Globus pallidus (tissue), 1 donor: ENCODE data around the gene MYEOV.
A peak's percentile ranks its signal among the peaks of the same experiment; 100 is the strongest.

ENCODE experiments used
- DNase-seq: peaks from one replicate; pipeline ENCODE4 v3.0.0-alpha.2; 2015; ENCODE audit warnings: low spot score

The MYEOV gene

DNA sequence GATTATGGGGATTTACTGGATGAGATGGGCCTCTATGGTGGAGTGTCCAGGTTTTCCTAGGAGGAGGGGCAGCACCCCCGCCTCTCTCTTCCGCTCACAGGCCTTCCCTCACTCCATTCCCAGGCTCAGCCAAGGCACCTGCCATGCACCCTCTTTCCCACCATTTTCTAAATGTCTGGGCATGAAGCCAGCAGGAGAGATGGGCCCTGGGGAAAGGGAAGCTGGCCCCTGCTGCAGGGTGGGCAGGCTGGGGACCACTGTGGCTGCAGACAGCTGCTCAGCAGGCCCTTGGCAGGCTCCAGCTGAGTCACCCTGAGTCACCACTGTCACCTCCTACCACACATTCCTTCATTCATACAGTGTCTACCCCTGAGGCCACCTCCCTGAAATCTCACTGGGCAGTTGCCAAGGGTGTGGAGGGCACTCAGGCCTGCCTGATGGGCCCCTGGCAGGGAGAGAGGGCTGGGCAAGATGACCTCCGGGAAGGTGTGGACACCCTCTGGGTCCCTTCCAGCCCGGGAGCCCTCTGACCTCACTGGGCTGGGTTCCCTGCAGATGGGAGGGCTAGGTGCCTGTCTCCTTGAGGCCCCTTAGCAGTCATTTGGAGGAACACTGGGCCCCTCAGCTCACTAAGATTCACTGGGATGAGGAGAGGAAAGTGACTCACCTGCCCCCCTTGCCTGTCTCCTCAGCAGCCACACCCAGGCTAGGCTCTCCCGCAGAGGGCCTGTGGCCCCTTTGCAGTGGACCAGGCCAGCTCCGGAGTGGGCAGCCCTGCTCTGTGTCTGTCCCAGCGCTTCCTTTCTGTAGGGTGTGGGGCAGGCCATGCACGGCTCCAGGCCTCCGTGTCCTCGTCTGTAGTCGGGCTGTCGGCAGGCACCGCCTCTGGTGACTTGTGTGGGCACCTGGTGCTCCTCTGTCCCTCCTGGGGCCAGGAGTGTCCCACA, 7.8 kb downstream of the MYEOV start:
- DNase-seq, result no peak

DNA sequence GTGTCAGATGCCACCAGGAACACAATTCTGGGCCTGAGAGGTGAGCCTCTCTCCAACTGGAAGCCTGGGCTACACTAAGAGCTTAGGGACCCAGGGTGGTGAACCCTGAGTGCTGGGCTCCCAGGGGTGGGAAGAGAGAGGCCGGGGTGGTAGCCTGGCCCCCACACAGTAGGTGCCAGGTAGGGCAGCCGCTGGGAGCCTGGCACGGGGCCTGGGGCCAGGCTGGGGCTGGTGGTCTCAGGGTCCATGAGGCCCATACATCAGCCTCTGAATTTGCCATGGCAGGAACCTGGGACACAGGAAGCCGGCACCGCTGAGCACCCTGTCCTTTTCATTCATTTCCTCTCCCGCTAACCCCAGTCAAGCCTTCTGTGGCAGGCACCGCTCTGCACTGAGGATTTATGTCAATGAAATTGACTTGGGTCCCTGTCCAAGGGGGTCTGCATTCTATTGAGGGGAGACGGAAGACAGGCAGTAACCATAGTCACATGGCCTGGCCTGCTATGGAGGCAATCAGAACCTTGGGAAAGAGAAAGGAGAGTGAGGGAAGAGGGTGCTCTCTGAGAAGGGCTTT, 8.6 kb downstream of the MYEOV start:
- DNase-seq, result no peak

DNA sequence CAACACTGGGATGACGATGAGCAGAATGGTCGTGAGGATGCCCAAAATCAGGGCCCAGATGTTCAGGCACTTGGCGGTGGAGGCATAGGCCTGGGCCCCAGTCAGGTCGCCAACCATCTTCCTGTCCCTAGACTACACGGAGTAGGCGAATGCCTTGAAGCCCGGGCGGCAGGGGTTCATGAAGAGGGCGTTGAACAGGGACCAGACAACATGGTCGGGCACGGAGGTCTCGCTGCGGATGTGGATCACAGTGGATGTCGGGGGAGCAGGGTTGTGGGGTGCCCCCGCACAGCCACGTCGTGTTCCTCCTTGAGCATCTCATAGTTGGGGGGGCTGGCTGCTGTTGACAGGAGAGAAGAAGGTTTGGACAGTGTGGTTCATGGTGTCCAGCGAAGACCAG, 9.5 kb downstream of the MYEOV start:
- no peak for DNase-seq

DNA sequence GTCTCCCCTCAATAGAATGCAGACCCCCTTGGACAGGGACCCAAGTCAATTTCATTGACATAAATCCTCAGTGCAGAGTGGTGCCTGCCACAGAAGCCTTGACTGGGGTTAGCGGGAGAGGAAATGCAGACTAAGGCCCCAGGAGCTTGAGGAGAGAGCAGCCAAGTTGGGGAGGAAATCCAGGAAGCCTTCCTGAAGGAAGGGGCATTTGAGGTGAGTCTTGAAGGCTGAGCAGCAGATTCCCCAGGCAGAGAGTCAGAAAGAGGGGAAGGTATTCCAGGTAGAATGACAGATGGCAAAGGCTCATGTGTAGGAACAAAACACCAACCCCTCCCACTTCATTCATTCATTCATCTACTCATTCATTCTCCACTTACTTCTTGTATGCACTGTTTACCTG, 10.3 kb downstream of the MYEOV start:
- no peak for DNase-seq

DNA sequence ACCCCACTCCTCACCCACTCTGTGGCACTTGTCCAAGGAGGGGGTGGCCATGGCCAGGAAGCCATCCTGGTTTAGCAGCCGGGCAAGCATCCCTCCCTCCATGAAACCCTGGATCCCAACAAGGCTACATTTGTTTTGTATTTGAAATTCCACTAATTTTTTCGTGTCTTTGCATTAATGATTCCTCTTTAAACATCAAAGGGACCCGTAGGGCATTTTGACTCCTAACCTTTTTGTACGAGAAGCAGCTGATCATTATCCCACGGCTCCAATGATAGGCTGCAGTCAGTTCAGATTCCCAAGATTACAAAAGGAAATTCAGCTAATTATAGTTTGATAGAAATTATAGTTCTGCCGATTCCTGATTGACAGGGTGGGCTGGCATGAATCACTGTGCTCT, 10.7 kb downstream of the MYEOV start:
- no peak for DNase-seq

DNA sequence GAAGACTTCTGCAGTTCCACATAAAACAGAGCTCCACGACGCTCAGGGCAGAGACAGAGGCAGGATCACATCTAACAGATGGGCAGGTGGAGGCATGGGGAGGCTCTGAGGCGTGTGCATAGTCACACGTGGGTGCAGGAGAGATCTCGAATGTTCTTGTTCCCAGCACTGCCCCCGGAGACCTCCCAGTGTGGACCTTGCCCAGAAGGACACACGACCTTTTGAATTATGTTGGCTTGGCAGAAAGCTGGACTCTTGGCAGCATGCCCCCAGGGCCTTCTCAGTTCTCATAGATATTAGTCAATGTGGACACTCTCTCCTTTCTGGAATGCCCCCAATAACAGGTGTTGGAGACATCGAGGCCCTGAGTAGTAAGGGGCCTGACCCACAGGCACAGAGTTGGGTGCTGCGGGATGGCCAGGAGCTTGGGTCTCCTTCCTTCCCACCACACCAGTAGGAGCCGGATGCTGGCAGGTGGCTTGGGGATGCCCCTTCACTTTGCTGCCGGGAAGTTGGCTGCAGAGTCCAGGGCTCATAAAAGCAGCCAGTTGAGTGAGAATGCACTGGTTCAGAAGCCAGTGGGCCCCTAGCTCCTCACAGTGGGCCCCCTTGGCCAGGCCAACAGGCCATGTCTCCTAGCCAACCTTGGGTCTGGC, 12.1 kb downstream of the MYEOV start:
- no peak for DNase-seq

DNA sequence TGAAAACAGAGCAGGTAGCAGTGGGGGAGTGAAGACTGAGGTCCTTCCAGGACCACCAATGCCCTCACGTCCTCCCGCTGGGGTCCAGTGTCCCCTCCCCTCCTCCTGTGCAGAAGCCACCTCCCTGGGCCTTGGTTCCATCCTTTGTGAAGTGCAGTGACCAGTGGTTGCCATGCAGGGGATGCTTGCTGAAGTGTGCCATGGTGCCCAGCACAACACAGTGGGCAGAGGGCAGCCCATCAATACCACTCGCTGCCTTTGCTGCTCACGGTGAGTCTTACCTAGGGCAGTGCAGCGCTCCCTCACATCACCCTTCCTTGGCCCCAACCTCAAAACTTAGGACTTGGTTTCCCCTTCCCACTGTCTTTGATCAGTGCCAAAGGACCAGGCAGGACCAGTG, 12.9 kb downstream of the MYEOV start:
- no peak for DNase-seq

DNA sequence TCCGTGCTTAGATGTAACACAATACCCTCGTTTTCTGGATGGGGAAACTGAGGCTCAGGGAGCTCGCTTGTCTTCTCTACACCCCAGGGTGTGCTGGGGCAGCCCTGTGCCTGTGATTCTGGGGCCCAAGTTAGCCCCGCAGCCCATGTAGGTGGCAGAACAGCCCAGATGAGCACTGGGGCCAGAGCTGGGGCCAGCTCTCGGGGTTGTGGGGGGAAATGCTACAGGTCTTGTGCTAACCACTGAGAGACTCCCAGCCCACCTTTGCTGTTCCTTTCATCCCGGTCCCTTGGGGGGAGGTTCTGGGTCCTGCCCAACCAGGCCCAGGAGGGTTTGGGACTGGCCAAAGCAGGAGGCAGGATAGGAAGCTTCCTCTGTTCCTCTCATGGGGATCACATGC, 13.5 kb downstream of the MYEOV start:
- no peak for DNase-seq

DNA sequence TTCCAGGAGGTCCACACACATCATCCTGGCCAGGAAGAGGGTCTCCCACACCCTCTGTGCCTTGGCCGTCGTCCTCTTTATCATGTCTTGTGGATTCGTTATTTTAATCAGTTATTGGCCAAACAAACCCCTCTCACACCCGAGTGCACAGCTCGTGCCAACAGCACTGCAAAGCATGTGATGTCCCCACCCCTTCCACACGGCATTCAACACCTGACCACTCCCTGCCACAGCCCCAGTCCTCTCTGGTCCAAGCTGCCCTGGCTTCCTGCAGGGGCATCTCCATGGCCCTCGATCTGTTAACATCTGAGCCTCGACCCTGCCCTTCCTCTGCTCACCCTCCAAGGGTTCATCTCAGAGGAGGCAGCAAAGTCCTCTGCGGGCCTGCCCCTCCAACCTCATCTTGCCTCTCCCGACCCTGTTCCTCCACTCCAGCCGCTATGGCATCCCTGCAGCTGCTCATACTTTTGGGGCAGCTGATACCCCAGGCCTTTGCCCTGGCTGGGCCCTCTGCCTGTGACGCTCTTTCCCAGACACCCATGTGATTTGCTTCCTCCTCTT, 14.0 kb downstream of the MYEOV start:
- no peak for DNase-seq

DNA sequence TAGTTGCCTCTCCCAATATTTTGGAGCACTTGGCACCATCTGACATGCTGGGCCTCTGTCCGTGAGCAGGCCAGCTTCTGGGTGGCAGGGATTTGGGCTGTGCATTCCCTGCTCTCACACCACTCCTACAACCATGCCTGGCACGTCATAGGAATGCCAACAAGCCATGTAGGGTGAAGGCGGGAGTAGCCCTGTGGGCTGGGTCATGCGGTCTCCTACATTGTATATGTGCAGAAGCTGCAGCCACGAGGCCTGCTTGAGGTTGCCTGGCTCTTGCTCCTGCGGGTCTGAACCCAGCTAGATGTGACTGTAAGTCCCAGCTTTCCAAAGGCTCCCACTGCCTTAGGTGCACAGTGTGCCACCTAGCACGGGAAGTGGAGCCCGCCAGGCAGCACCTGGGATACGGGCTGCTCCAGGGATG, 14.5 kb downstream of the MYEOV start:
- no peak for DNase-seq

DNA sequence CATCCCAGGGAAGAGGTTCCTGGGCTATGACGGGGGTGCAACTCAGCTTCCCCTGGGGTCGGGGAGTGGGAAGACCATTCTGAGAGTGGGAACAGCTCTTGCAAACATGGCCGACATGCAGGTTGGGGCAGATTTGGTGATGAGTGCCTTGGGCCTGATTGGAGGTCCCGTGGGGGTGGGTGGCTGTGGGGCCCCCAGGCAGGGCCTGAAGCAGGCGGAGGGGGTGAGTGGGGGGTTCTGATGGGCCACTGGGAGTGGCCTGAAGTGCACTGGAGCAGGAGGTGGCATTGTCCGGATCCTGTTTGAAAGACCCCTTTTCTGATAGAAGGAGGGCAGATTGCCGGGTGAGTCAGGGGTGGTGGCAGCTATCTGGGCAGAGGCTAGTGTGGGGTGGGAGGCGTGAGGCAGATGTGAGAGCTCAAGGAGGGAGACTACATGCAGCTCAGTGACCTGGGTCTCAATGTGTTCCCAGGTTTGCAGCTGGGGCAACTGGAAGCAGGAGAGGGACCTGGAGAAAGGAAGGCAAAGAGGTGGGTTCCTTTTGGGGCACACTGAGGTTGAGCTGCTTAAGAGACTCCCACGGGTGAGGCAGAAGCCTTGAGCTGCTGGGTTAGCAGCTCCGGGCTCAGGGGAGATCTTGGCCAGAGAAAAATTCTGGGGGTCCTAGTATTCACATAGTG, 15.1 kb downstream of the MYEOV start:
- DNase-seq, result no peak

DNA sequence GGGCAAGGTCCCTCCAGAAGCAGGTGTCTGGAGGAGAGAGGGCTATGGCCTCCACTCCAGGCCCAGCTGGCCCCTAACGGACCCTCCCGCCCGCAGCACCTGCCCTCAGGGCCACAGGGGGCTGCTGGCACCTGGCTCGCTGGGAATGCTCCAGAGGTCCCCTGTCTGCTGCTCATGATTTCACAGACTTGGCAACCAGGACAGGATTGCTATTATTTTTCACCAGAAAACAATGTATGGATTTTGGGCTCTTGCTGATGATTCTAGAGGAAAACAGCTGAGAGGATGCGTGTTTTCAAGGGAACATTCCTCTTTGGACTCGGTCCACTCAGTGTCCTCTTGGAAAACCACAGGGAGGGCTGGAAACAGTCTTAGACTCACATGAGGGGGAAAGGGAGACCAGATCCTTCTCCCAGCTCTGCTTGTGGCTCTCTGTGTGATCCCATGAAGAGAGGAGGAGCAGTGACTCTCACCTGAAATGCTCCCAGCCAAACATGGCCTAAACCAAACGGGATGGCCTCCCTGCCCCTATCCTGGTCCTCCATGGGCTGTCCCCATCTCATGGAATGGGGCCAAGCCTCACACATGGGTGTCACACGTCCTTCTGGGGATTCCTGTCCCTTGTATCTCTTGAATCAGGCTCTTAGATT, 15.8 kb downstream of the MYEOV start:
- DNase-seq, result no peak

DNA sequence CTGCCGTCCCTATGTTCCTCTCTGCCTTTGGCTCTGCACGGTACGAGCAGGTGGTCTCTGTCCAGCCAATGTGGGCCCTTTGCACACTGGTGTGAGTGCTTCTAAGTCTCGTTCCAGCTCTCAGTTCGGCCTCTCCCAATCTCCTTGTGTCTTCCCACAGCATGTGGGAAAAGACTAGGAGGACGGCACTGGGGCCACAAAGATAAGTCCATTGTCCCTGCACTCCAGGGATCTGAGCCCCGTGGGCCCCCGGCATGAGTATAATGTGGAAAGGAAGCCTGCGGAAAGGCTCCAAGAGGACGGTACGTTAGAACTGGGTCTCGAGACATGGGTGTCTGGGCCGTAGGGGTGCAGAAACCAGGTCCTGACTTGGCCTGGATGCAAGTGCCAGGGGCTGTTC, 16.4 kb downstream of the MYEOV start:
- DNase-seq, result no peak

DNA sequence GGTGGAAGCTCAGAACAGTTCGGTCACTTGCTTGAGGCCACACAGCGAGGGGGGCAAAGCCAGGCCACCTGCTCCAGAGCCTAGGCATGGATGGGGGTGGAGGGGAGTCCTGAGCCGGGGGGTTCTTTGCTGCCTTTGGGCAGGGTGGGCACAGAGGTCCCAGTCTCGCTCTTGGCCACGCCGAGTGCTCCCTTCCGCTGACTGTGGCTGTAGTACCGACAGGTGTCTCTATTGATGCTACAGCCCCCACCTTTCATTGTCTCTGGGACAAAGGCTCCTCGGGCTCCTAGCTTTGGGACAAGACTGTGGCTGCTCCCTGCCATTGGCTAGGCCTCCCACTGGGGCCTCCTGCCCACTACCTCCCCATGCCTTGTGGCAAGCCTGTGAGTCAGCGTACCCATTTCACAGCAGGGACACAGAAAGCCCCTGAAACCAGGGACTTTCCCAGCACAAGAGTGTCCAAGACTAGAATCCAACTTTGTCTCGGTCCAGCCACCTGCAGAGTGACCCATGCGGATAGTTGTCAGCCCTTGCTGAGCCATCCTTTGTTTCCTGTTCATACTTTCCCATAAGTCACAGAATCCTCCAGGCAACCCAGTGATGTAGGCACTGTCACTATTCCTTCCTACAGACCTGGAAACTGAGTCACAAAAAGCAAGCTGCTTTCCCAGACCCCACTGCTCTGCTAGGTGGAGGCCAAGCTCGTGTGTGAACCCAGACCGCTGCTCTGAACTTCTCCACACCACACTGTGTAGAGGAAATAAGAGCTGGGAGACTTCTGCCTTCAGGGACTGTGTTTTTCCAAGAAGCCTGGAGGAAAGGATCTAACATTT, 17.2 kb downstream of the MYEOV start:
- DNase-seq, result no peak

DNA sequence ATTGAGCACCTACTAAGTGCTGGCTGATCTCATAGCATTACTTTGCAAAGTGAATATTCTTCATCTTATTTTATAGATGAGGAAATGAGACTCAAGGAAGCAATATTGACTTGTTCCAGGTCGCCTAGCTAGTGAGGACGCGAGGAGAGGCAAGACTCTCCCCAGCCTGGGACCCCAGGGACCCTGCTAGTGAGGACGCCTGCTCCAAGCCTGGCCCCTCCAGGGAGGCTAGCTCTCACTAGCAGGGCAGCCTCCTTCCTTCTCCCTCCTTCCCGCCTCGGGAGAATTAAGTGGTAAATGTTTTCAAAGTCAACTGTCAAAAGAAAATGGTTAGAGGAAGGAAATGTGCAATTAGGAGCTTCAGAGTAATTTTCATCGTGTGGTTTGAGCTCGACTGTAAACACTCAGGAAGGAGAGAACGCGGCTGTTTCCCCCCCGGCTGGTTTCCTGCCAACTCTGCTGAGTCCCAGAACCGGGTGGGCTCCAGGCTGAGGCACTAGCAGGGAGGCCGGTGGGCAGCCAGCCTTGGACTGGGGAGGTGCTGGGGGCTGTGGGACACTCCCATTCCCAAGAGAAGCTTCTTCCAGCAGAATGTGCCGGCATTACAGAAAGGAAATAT, 17.9 kb downstream of the MYEOV start:
- no peak for DNase-seq

DNA sequence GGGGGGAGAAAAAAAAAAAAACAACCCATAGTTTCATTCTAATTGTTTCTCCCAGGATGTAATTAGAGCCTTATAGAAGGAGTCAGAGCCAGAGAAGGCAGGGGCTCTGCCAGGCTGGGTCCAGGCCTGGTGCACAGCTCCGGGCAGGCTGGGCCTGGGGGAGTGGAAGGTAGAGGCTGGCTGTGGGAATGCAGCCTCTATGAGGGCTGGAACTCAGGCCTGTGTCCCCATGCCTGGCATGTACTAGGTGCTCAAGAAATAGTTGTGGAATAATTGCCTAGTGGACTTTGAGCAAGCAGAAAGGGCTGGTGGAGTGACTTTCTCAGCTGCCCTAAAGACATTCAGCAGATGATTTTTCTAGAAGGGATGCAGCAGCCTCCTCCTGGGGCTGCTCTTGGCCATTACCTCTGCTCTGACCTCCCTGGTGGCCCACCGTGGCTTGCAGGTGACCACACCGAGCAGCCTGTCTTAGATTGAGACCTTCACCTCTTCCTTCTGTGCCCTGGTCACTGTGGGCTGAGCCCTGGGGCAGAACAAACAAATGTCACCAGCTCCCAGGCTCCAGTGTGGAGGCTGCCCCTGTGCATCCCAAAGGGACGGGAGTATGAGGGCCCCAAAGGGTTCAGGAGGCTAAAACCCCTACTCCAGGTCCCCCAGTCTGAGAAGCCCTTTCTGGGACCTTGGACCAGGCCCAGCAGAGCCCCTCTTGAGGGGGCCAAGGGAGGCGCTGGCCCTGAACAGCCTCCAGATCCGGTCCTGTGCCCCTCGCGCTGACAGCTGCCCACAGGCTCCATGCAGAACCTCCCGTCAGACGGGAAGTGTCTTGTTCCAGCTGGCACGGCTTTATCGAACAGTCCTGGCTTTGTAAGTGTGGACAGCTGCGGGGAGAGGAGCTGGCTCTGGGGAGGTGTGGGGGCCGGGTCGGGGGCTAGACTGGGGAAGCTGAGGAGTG, 18.8 kb downstream of the MYEOV start:
- peak; percentile 20 for DNase-seq

DNA sequence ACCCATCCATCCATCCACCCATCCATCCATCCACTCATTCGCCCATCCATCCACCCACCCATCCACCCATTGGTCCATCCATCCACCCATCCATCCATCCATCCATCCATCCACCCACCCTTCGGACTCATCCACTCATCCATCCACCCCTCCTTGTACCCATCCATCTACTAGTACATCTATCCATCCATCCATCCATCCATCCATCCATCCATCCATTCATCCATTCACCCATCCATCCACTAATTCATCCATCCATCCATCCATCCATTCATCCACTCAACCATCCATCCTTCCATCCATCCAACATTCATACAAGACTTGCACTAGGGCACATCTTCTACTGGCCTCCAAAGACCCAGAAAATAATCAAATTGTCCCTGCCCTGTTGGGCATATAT, 20.0 kb downstream of the MYEOV start:
- DNase-seq, result no peak

DNA sequence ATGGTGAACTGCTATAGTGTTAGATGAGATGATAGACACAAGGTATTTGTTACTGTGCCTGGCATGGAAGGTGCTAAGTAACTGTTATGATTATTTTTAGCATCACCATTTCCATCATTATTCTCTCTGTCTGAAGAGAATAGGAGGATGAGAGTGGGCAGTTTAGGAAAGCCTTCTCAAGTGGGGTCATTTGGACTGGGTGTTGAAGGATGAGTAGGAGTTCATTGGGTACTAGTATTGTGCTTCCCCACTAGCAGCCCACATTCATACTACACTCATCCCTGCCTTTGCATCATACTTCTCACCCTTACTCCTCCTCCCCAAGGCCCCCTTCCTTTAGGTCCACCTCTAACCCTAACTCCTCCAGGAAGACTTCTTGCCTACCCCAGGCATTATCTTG, 20.6 kb downstream of the MYEOV start:
- DNase-seq, result no peak

DNA sequence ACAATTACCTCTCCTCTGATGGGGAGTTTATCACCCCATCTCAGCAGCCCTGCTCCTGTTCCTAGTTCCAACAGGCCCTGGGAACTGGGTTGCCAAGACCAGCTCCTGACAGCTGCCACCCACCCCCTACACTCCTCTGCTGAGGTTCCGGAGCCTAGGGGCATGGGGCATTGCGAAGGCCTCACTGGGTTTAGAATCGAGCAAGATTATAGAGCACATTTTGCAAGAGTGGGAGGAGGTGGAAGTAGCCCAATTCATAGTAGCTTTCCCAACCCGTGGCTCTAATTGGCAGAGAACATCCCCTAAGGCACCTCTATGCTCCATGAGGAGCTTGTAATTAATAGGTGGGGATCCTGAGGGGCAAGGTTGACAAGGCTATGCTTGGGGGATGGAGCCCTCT, 23.0 kb downstream of the MYEOV start:
- no peak for DNase-seq
